DMS153 treated with DMSO at 0.1 percent for 48 hours (cell line): ENCODE measurements around the gene SACM1L.
"Not testable (repeated sequence)": the region's sequence is repeated elsewhere in the genome, so short reads cannot be mapped to it uniquely, and the experiment has no call there.

Experiments
- DNase-seq: peaks from one replicate; lab custom pipeline; 2025; ENCODE audit not compliant: unreplicated experiment; lab: John Stamatoyannopoulos, UW

SACM1L gene

DNA sequence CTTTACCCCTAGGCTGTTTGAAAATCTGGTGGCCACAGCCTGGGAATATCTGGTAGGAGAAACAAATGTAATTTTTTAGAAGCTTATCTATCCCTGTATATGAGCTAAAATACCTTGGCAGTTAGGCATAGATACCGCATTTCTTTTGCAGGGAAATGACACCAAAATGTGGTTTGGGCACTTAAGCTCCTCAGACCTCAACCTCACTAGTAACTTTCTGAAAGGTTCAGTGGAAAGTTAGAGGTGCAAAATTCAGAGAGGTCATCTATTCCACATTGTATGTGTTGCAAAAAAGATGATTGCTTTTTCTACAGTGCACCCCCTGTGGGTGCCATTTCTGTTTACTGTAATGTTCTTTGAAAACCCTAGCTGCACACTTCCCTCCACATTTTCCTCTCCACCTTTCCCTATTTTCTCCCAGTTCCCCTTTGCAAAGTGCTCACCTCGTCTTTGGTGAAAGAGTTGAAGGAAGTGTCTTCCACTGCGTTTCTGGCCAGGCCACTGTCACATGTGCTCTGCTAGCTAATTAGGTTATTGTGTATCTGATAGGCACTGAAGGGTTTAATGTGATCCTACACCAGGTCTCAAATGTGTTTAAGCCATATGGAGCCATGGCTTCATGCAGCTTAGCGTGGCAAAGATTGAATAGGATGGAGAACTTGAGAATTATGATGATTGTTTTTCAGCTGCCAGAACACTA, 1.3 kb downstream of the SACM1L start:
- DNase-seq: no peak

- DNase-seq: no peak
Observed at GRCh38 chr3:45691842-45692241, 2.6 kb downstream of the SACM1L start.

DNA sequence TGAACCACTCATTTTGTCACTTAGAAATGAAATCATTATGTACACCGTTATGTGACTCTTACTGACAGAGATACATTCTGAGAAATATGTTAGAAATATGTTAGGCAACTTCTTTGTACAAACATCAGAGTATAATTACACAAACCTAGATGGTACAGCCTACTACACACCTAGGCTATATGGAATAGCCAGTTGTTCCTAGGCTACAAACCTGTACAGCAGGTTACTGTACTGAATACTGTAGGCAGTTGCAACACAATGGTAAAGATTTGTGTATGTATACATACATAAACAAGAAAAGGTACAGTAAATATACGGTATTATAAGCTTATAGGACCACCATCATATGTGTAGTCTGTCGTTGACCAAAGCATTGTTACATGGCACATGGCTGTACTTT, 3.7 kb downstream of the SACM1L start:
- no peak for DNase-seq

GRCh38 chr3:45693941-45694521, 4.8 kb downstream of the SACM1L start:
- no peak for DNase-seq

DNA sequence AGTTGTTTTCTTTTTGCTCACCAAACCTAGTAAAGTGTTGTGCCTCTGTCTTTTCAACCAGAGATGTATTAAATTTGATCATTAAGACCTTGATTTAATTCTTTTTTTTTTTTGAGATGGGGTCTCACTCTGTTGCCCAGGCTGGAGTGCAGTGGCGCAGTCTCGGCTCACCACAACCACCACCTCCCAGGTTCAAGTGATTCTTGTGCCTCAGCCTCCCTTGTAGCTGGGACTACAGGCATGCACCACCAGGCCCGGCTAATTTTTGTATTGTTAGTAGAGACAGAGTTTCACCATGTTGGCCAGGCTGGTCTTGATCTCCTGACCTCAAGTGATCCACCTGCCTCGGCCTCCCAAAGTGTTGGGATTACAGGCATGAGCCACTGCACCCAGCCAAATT, 6.0 kb downstream of the SACM1L start:
- DNase-seq: not testable (repeated sequence)

GRCh38 chr3:45700570-45701073, 11.4 kb downstream of the SACM1L start:
- DNase-seq: no peak

DNA sequence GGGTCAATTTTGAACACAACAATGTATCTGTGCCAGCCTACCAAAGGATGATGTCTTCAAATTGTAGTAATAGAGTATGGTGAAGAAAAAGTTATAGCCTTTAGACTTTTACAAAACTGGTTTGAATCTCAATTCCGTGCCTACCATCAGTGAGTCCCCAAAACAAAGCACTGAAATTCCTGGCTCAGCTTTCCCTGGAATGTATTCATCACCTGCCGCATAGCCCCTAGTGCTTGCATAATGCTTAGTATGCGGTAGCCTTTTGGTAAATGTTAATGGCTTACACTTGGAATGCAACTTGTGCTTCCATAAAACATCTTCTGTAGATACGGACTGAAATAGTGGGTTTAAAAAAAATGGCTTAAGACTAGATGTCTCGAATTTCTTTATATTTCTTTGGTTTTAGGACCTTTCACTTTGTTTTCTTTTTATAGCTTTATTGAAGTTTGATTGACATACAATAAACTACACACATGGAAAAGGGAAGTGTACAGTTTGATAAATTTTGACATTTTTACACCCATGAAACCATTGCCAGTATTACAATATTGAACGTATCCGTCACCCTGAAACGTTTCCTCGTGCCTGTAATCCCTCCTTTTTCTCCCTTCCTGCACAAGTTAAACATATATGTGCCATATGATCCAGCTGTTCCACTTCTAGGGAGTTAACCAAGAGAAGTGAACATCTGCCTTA, 12.1 kb downstream of the SACM1L start:
- no peak for DNase-seq

DNA sequence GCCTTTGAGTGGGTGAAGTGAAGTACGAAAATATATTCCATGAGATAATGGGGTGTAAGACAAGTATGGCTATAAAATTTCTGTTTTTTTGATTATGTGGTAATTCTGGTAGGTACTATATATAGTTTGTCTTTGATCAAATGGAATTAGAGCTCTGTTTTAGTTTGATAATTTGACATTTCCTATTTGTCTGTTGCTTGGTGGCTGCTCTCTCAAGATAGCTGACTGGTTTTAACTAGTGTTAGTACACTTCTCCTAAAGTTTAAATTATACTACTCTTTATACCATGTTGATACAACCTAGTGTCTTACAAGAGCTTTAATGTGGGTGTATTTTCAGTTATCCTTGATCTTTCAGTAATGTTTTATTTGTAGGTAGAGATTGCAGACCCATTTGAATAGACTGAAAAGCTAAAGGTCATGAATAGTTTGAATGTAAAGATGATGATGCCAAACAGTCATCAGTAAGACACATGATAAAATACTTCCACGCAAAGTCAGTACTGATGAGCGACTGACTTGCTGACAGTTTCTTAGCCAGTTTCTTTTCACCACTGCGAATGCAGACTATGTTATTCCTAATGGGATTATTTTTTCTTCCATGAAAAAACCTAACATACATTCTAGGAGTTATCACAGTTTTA, 15.2 kb downstream of the SACM1L start:
- DNase-seq: no peak

- DNase-seq: no peak
Observed at GRCh38 chr3:45705839-45706808, 16.9 kb downstream of the SACM1L start.

- DNase-seq: no peak
Observed at GRCh38 chr3:45711931-45712330, 22.7 kb downstream of the SACM1L start.

- no peak for DNase-seq
Observed at GRCh38 chr3:45712434-45713110, 23.4 kb downstream of the SACM1L start.

GRCh38 chr3:45715945-45716344, 26.7 kb downstream of the SACM1L start:
- DNase-seq: no peak

DNA sequence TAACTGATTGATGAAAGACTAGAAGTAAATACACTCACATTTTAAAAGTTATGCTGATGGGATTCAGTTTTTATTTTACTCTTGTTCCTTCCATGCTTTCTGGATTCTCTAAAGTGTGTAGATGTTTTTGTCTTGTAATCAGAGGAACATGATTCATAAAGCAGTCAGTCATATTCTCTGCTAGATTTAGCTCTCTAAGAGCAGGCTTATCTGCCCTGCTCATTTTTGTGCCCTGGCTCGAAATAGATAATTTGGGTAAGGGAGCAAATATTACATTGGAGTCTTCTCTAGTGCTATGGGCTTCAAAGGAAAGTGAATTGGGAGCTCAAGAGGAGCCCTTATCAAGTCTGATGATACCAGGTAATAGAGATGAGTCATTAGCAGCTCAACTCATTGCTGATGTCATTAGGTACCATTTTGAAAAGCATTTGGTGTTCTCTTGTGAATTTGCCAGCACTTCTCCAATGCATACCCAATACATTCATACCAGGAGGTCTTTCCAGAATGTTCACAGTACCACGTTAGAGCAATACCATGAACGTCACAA, 27.7 kb downstream of the SACM1L start:
- DNase-seq: no peak

DNA sequence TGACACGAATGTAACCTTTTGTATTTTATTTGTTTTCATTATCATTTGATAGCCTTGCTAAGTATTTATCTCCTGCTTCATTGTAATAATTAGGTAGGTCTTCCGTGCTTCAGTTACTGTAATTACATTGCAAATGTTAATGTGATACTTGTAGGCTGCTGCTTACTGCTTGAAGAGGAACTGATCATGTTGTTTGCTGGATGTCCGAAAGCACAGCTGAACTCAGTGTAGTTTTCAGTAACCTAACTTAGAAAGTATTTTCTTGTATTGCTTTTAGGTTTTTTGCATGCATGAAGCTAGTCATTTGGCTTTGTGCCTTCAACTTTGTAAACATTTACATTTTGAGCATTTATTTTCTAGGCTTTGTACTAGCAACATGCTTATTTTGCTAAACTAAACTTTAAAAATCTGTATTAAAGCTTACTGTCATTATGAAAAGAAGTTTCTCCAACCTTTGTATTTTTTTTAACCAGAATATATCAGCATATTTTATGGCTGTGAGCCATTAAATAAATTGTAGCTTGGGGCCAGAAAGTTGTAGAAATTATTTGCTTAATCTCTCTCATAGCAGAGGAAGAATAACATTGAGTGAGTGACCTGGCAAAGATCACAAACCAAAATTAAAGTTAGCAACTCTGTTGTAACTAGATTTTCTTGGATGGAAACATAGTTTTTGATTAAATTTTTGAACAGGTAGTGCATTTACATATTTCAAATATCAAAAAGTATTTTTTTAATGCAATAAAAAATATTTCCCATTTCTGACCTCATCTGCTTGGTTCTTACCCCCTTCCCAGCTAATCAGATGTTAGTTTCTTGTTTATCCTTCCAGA, 30.7 kb downstream of the SACM1L start:
- no peak for DNase-seq

- no peak for DNase-seq
Observed at GRCh38 chr3:45724911-45725310, 35.7 kb downstream of the SACM1L start.

GRCh38 chr3:45729614-45730013, 40.4 kb downstream of the SACM1L start:
- DNase-seq: no peak

DNA sequence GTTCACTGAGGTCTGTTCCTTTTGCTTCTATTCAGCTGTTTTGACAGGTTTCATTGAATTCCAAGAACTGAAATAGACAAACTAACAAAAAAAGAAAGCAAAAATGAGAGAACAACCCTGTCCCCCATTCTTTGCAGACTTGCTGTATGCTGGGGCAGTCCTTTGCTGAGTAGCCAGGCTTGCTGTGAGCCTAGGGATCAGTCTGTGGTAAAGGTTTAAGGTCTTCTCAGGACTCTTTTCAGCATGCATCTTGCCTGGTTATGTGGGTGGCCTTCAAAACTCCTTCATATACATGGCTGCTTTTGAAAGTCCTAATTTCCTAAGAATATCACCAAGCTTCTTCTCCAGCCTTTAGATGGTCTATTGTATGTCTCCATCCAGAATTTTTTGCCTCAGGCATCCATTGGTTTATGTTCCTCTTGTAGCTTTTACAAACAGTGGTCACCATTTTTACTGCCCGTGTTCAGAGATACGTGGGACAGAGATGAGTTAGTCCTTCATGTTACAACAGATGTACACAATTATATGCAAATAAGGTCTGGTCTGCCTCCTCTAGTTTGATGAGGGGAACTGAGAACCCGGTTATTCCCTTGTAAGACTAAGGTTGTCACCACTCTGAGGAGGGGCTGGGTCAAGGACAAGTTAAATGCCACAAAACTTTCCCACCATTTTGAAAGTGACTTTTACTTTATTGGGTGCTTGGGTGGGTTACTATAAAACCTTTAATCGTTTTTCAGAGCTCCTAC, 41.4 kb downstream of the SACM1L start:
- DNase-seq: no peak

GRCh38 chr3:45736707-45737106, 47.5 kb downstream of the SACM1L start:
- no peak for DNase-seq
